Gastrocnemius medialis (tissue), 4 donors: ENCODE data around the gene AADACL3. TPM values are rescaled to one million over a fixed set of nuclear protein-coding genes. Genes with fewer than 3 reads are reported as not detected.

Source experiments
- ATAC-seq, 2 donors: fragments of 150-250 bp; one replicate each; pipeline ENCODE4 v1.9.1; 2016
- DNase-seq, 2 donors: peaks; one replicate each; pipeline ENCODE4 v3.0.0-alpha.2; 2019
- H3K27ac ChIP-seq, 4 donors: fragments of 200-600 bp; sonication (generic); 1 replicate in 1 of 4; 2 replicates in 3 of 4; pipeline ENCODE4 v1.5.1; 2016 to 2018; ENCODE audit warnings: mild to moderate bottlenecking in 2 of 4, moderate library complexity in 1 of 4
- H3K27me3 ChIP-seq, 3 donors: fragments of 200-600 bp; sonication (generic) in 2 of 3; 1 replicate in 1 of 3; 2 replicates in 2 of 3; pipeline versions ENCODE4 v1.5.1 to v1.6.0; 2016 to 2019; ENCODE audit warnings: mild to moderate bottlenecking in 1 of 3, moderate library complexity in 1 of 3
- H3K36me3 ChIP-seq, 2 donors: fragments of 200-600 bp; sonication (generic) in 1 of 2; one replicate each; pipeline ENCODE4 v1.5.1; 2017 to 2018
- H3K4me1 ChIP-seq, 2 donors: fragments of 200-600 bp; sonication (generic) in 1 of 2; one replicate each; pipeline ENCODE4 v1.5.1; 2016 to 2017; ENCODE audit warnings: mild to moderate bottlenecking in 2 of 2
- H3K4me3 ChIP-seq, 4 donors: fragments of 200-600 bp; sonication (generic) in 3 of 4; 1 replicate in 1 of 4; 2 replicates in 3 of 4; pipeline ENCODE4 v1.5.1; 2016 to 2019; ENCODE audit warnings: mild to moderate bottlenecking in 2 of 4
- H3K9me3 ChIP-seq, 3 donors: fragments of 200-600 bp; sonication (generic) in 2 of 3; 1 replicate in 1 of 3; 2 replicates in 2 of 3; pipeline ENCODE4 v1.5.1; 2016 to 2019
- POLR2A ChIP-seq, 2 donors: fragments of 450-650 bp; IDR thresholded peaks; one replicate each; pipeline ENCODE4 v1.6.1; 2017; ENCODE audit warnings: antibody characterized with exemption in 2 of 2, mild to moderate bottlenecking in 2 of 2, moderate library complexity in 2 of 2
- in situ Hi-C, 4 donors: fragments of 200-750 bp; cut with MboI; loops; one replicate each; pipeline versions ENCODE4 v1.15.0 to v1.8.0; 2017; ENCODE audit warnings: low sequenced_read_pairs in 4 of 4
- intact Hi-C: fragments of 100-400 bp; cut with DNase I; formaldehyde crosslinking; loops from one replicate; pipeline ENCODE4 v1.15.1; 2023; ENCODE audit warnings: low total_unique reads
- total RNA-seq, 4 donors: library from RNA; depleted of rRNA; stranded (reverse); fragments of >200 nt; gene quantifications; one replicate each; pipeline versions ENCODE4 v1.1.0 to v1.2.3, GENCODE V29; 2016
- TF ChIP-seq, protein P1 (sequence below), 5 experiments: fragments of 450-650 bp in 3 of 5; fragments of 200-600 bp in 2 of 5; sonication (generic) in 2 of 5; IDR thresholded peaks in 4 of 5; conservative IDR thresholded peaks in 1 of 5; 1 replicate in 4 of 5; 2 replicates in 1 of 5; pipeline ENCODE4 v1.5.1; 2016 to 2019; ENCODE audit warnings: antibody characterized with exemption in 5 of 5, mild to moderate bottlenecking in 3 of 5, moderate library complexity in 3 of 5

Gene AADACL3
- total RNA-seq, 4 donors from 2014 or later = not detected

GRCh38 chr1:12745126-12745991, 29.4 kb downstream of the AADACL3 start:
- ATAC-seq (no peak), DNase-seq (no peak)
- Histone ChIP-seq H3K4me3 (no peak overlapping the region), H3K36me3 (no peaks in the 10 kb centered on the region), H3K27ac (no peak overlapping the region), H3K4me1 (peaks cover 0 to 3% of the 10 kb centered on the region in 2 donors), H3K9me3 (peaks cover 0 to 11% (median 0%) of the 10 kb centered on the region in 3 donors), H3K27me3 (no peaks in the 10 kb centered on the region)
- intact Hi-C loops (no loop called here), in situ Hi-C loops (no loop called here)
- TF ChIP-seq, protein P1, sequence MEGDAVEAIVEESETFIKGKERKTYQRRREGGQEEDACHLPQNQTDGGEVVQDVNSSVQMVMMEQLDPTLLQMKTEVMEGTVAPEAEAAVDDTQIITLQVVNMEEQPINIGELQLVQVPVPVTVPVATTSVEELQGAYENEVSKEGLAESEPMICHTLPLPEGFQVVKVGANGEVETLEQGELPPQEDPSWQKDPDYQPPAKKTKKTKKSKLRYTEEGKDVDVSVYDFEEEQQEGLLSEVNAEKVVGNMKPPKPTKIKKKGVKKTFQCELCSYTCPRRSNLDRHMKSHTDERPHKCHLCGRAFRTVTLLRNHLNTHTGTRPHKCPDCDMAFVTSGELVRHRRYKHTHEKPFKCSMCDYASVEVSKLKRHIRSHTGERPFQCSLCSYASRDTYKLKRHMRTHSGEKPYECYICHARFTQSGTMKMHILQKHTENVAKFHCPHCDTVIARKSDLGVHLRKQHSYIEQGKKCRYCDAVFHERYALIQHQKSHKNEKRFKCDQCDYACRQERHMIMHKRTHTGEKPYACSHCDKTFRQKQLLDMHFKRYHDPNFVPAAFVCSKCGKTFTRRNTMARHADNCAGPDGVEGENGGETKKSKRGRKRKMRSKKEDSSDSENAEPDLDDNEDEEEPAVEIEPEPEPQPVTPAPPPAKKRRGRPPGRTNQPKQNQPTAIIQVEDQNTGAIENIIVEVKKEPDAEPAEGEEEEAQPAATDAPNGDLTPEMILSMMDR (IDR thresholded peaks at IDR 0.05 in 4 of 5, conservative IDR thresholded peaks at IDR 0.05 in 1 of 5) = no peak

GRCh38 chr1:12745992-12746323, 30.0 kb downstream of the AADACL3 start, which contains the start of gene CFAP107:
TSS of gene CFAP107 (plus strand) at chr1:12746200. CDS start at chr1:12746431, 231 bp downstream.
- DNase-seq (no peak), ATAC-seq (no peak)
- Histone ChIP-seq H3K27ac (no peak within 1 kb of the TSS), H3K4me3 (no peak within 1 kb of the TSS), H3K4me1 (peaks cover 0 to 3% of the 10 kb centered on the region in 2 donors), H3K36me3 (no peaks in the 10 kb centered on the region), H3K27me3 (no peaks in the 10 kb centered on the region), H3K9me3 (peaks cover 0 to 11% (median 0%) of the 10 kb centered on the region in 3 donors)
- intact Hi-C loops = no loop called here
- TF ChIP-seq POLR2A (IDR thresholded peaks at IDR 0.05) = no peak
- TF ChIP-seq, protein P1 (IDR thresholded peaks at IDR 0.05 in 4 of 5, conservative IDR thresholded peaks at IDR 0.05 in 1 of 5) = no peak
- in situ Hi-C loops = no loop called here

- TF ChIP-seq, protein P1 (IDR thresholded peaks at IDR 0.05 in 4 of 5, conservative IDR thresholded peaks at IDR 0.05 in 1 of 5) = no peak
- TF ChIP-seq POLR2A (IDR thresholded peaks at IDR 0.05) = no peak
- ATAC-seq = no peak
- H3K4me3 ChIP-seq = no peak overlapping the region
- intact Hi-C loops = no loop called here
- DNase-seq = no peak
- peaks cover 0 to 3% of the 10 kb centered on the region in 2 donors for H3K4me1 ChIP-seq
- H3K36me3 ChIP-seq = no peaks in the 10 kb centered on the region
- H3K27me3 ChIP-seq = no peaks in the 10 kb centered on the region
- H3K27ac ChIP-seq = no peak overlapping the region
- in situ Hi-C loops = no loop called here
- H3K9me3 ChIP-seq = peaks cover 0 to 11% (median 0%) of the 10 kb centered on the region in 3 donors
Measured at GRCh38 chr1:12748778-12749355, 33.0 kb downstream of the AADACL3 start.

DNA sequence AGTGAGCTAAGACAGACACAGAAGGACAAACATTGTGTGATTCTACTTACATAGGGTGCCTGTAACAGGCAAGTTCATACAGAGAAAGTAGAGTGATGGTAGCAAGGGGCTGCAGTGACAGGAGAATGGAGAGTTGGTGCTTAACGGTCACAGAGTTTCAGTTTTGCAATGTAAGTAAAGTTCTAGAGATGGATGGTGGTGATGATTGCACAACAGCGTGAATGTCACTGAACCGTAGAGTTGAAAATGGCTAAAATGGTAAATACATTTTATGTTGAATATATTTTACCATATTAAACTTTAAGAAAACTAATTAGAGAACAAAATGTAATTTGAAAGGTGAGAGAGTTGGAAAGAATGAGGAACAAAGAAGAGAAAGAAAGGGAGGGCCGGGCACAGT, 38.8 kb downstream of the AADACL3 start:
- no peak overlapping the region for H3K4me3 ChIP-seq
- no peak for ATAC-seq
- H3K4me1 ChIP-seq = no peaks in the 10 kb centered on the region
- H3K27me3 ChIP-seq = no peaks in the 10 kb centered on the region
- no peak for TF ChIP-seq POLR2A (IDR thresholded peaks at IDR 0.05)
- TF ChIP-seq, protein P1 (IDR thresholded peaks at IDR 0.05 in 4 of 5, conservative IDR thresholded peaks at IDR 0.05 in 1 of 5) = no peak
- in situ Hi-C loops (no loop called here), intact Hi-C loops (no loop called here)
- H3K36me3 ChIP-seq = no peaks in the 10 kb centered on the region
- H3K27ac ChIP-seq = no peak overlapping the region
- no peak for DNase-seq
- H3K9me3 ChIP-seq = no peaks in the 10 kb centered on the region
